ENCODE measurements around the gene TRAF3. TPM values are rescaled to one million over a fixed set of nuclear protein-coding genes. Genes with fewer than 3 reads are reported as not detected.
"Not testable (repeated sequence)": the region's sequence is repeated elsewhere in the genome, so short reads cannot be mapped to it uniquely, and the experiment has no call there.

The TRAF3 gene
- total RNA-seq, 1 experiment from 2014 or later = 49.3 TPM

DNA sequence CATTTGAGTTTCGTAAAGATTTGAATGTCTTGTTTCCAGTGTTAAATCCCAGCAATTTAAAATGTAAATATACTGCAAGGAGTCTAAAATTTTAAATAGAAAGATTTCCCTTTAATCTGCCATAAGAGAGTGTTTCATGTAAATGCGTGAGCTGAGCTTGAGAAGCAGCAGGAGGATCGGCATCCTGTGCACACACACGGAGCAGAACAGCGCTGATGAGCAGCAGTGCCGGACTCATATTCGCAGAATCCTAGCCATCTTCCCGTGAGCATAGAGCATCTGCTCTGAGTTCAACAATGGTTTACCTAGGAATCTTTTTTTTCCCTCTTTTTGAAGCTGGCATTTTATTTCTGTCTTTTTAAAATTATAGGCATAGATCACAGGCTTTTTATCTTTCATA lies 115.4 kb downstream of the TRAF3 start:
- Histone ChIP-seq H3K9me3 (ENCODE audit: low read depth, low read length, poor library complexity, severe bottlenecking) (no peaks in the 10 kb centered on the region), H3K27me3 (replicated peaks; ENCODE audit: insufficient read depth, low read depth, low read length, poor library complexity) (no peaks in the 10 kb centered on the region), H3K4me1 (ENCODE audit: insufficient read depth, low read length, poor library complexity, severe bottlenecking) (peaks cover 12% of the 10 kb centered on the region), H3K27ac (ENCODE audit: low read depth, low read length, poor library complexity, severe bottlenecking) (peak overlapping the region; percentile 53), H3K36me3 (ENCODE audit: insufficient read depth, low read length, poor library complexity, severe bottlenecking) (peaks cover 4% of the 10 kb centered on the region), H3K4me3 (ENCODE audit: low read depth, low read length, poor library complexity, severe bottlenecking) (no peak overlapping the region)
- DNase-seq (ENCODE audit: low spot score) = no peak
- no TSS peak for BruUV-seq (replicated peaks)
- TF ChIP-seq EZH2 (IDR thresholded peaks at IDR 0.05; ENCODE audit: borderline replicate concordance, low read depth, low read length, poor library complexity, severe bottlenecking) = no peak
- TF ChIP-seq, protein P1, sequence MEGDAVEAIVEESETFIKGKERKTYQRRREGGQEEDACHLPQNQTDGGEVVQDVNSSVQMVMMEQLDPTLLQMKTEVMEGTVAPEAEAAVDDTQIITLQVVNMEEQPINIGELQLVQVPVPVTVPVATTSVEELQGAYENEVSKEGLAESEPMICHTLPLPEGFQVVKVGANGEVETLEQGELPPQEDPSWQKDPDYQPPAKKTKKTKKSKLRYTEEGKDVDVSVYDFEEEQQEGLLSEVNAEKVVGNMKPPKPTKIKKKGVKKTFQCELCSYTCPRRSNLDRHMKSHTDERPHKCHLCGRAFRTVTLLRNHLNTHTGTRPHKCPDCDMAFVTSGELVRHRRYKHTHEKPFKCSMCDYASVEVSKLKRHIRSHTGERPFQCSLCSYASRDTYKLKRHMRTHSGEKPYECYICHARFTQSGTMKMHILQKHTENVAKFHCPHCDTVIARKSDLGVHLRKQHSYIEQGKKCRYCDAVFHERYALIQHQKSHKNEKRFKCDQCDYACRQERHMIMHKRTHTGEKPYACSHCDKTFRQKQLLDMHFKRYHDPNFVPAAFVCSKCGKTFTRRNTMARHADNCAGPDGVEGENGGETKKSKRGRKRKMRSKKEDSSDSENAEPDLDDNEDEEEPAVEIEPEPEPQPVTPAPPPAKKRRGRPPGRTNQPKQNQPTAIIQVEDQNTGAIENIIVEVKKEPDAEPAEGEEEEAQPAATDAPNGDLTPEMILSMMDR (conservative IDR thresholded peaks at IDR 0.05; ENCODE audit: low read depth, low read length) = no peak
- intact Hi-C loops (cut with micrococcal nuclease; ENCODE audit: unreplicated experiment) = no loop called here
- ChIA-PET POLR2A (ENCODE audit: low non-redundant PET) (no interaction called here), CTCF (no interaction called here)

DNA sequence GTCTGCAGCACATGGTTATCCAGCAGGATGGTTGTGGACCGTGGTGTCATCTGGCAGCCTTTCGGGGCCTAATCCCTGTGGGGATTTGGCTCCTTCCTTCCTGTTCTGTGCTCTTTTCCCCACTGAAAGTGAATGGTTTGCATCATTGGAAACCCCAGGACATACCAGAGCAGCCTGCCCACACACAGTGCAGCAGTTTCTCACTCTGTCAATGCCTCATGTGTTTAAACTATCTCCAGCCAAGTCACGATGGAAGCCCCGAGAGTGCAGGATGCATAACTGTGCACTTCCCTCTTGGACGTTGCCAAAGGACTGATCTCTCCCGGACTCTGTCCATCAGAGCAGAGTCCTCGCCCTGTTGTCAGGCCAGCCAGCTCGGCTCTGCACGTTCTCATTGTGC lies 116.2 kb downstream of the TRAF3 start:
- no peaks in the 10 kb centered on the region for H3K9me3 ChIP-seq (ENCODE audit: low read depth, low read length, poor library complexity, severe bottlenecking)
- TF ChIP-seq, protein P1 (conservative IDR thresholded peaks at IDR 0.05; ENCODE audit: low read depth, low read length) = no peak
- no peak for TF ChIP-seq EZH2 (IDR thresholded peaks at IDR 0.05; ENCODE audit: borderline replicate concordance, low read depth, low read length, poor library complexity, severe bottlenecking)
- POLR2A ChIA-PET (ENCODE audit: low non-redundant PET) = no interaction called here
- H3K4me1 ChIP-seq (ENCODE audit: insufficient read depth, low read length, poor library complexity, severe bottlenecking) = peaks cover 12% of the 10 kb centered on the region
- H3K27me3 ChIP-seq (replicated peaks; ENCODE audit: insufficient read depth, low read depth, low read length, poor library complexity) = no peaks in the 10 kb centered on the region
- intact Hi-C loops (cut with micrococcal nuclease; ENCODE audit: unreplicated experiment) = no loop called here
- H3K36me3 ChIP-seq (ENCODE audit: insufficient read depth, low read length, poor library complexity, severe bottlenecking) = peaks cover 5% of the 10 kb centered on the region
- DNase-seq (ENCODE audit: low spot score) = peak; percentile 83
- no peak overlapping the region for H3K4me3 ChIP-seq (ENCODE audit: low read depth, low read length, poor library complexity, severe bottlenecking)
- H3K27ac ChIP-seq (ENCODE audit: low read depth, low read length, poor library complexity, severe bottlenecking) = peak overlapping the region; percentile 53
- BruUV-seq (replicated peaks) = no TSS peak
- CTCF ChIA-PET = no interaction called here

DNA sequence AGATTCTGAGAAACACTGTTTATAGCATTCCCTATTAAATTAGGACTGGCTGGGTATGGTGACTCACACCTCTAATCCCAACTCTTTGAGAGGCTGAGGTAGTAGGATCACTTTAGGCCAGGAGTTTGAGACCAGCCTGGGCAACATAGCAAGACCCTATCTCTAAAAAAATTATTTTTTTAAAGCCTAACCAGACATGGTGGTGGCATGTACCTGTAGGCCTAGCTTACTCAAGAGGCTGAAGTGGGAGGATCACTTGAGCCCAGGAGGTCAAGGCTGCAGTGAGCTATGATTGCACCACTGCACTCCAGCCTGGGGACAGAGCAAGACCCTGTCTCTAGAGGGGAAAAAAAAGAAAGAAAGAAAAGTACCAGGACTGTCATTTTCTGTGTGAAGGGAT lies 119.5 kb downstream of the TRAF3 start:
- intact Hi-C loops (cut with micrococcal nuclease; ENCODE audit: unreplicated experiment); H3K27ac ChIP-seq (ENCODE audit: low read depth, low read length, poor library complexity, severe bottlenecking); H3K4me3 ChIP-seq (ENCODE audit: low read depth, low read length, poor library complexity, severe bottlenecking); DNase-seq (ENCODE audit: low spot score); H3K27me3 ChIP-seq (replicated peaks; ENCODE audit: insufficient read depth, low read depth, low read length, poor library complexity); CTCF ChIA-PET; BruUV-seq (replicated peaks); H3K36me3 ChIP-seq (ENCODE audit: insufficient read depth, low read length, poor library complexity, severe bottlenecking); H3K9me3 ChIP-seq (ENCODE audit: low read depth, low read length, poor library complexity, severe bottlenecking): not testable (repeated sequence)
- H3K4me1 ChIP-seq (ENCODE audit: insufficient read depth, low read length, poor library complexity, severe bottlenecking) = peaks cover 12% of the 10 kb centered on the region
- POLR2A ChIA-PET (ENCODE audit: low non-redundant PET) = interaction anchor here (0.6 kb wide), 1 partner anchor 50 kb away, joined by 4 read pairs; no protein-coding TSS in a partner anchor

DNA sequence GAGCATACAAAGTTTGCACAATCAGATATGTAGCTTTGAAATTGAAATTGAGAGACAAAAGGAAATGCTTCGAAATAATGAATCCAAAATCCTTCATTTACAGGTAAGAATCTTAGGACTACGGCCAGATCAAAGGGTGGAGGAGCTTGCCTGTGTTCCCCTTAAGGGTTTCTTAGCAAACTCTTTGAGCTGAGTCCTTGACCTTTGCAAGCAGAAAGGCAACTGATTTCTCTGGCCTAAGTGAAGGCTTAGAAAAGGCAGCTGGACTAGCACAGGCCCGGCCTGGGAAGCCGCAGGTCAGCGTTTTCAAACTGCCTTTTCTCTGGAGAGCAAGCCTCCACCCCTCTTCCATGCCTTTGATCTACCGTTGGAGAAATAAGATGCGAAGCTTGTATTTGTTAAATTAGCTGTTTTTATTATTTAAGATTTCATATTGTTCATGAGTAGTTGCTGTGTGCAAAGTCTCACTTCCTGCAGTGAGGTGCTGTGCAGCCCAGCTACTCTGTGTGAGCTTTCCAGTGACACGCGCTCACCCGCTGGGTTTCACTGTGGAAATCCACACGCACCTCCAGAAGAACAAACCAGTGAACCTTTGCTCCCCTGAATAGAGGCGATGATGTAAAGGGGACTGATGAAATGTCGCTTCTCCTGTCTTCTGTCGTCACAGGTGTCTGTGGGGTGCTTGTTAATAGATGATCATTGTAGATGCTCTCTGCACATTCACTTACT lies 120.2 kb downstream of the TRAF3 start:
- peaks cover 11% of the 10 kb centered on the region for H3K4me1 ChIP-seq (ENCODE audit: insufficient read depth, low read length, poor library complexity, severe bottlenecking)
- CTCF ChIA-PET = no interaction called here
- no peak for DNase-seq (ENCODE audit: low spot score)
- intact Hi-C loops (cut with micrococcal nuclease; ENCODE audit: unreplicated experiment) = no loop called here
- POLR2A ChIA-PET (ENCODE audit: low non-redundant PET) = interaction anchor here (0.6 kb wide), 1 partner anchor 50 kb away, joined by 4 read pairs; no protein-coding TSS in a partner anchor
- no TSS peak for BruUV-seq (replicated peaks)
- H3K27me3 ChIP-seq (replicated peaks; ENCODE audit: insufficient read depth, low read depth, low read length, poor library complexity) = no peaks in the 10 kb centered on the region
- H3K27ac ChIP-seq (ENCODE audit: low read depth, low read length, poor library complexity, severe bottlenecking) = no peak overlapping the region
- no peaks in the 10 kb centered on the region for H3K9me3 ChIP-seq (ENCODE audit: low read depth, low read length, poor library complexity, severe bottlenecking)
- no peak for TF ChIP-seq EZH2 (IDR thresholded peaks at IDR 0.05; ENCODE audit: borderline replicate concordance, low read depth, low read length, poor library complexity, severe bottlenecking)
- TF ChIP-seq, protein P1 (conservative IDR thresholded peaks at IDR 0.05; ENCODE audit: low read depth, low read length) = no peak
- H3K36me3 ChIP-seq (ENCODE audit: insufficient read depth, low read length, poor library complexity, severe bottlenecking) = peaks cover 5% of the 10 kb centered on the region
- no peak overlapping the region for H3K4me3 ChIP-seq (ENCODE audit: low read depth, low read length, poor library complexity, severe bottlenecking)

All from A673 (cell line).